Spleen (tissue), 11 donors: ENCODE results near the gene MYNN. TPM values are rescaled to one million over a fixed set of nuclear protein-coding genes. Genes with fewer than 3 reads are reported as not detected.

ENCODE experiments used
- DNase-seq: peaks from one replicate; pipeline ENCODE4 v3.0.0-alpha.2; 2020
- H3K27ac ChIP-seq, 8 donors: fragments of 200-600 bp; sonication (generic) in 7 of 8; 1 replicate in 4 of 8; 2 replicates in 4 of 8; pipeline versions ENCODE4 v1.5.0 to v1.8.0; 2016 to 2021; ENCODE audit warnings: inconsistent platforms in 4 of 8, mild to moderate bottlenecking in 4 of 8, moderate library complexity in 1 of 8
- H3K27me3 ChIP-seq, 7 donors: fragments of 200-600 bp; sonication (generic) in 6 of 7; replicated peaks in 1 of 7; 1 replicate in 4 of 7; 2 replicates in 3 of 7; pipeline versions ENCODE4 v1.5.0 to v1.8.0; 2016 to 2021; ENCODE audit warnings: inconsistent platforms in 3 of 7, mild to moderate bottlenecking in 1 of 7
- H3K36me3 ChIP-seq, 6 donors: fragments of 200-600 bp; sonication (generic) in 5 of 6; 1 replicate in 4 of 6; 2 replicates in 2 of 6; pipeline versions ENCODE4 v1.5.0 to v1.8.0; 2016 to 2021; ENCODE audit warnings: inconsistent platforms in 2 of 6
- H3K4me1 ChIP-seq, 6 donors: fragments of 200-600 bp; sonication (generic) in 5 of 6; 1 replicate in 3 of 6; 2 replicates in 3 of 6; pipeline versions ENCODE4 v1.5.0 to v1.8.0; 2016 to 2021; ENCODE audit warnings: inconsistent platforms in 3 of 6
- H3K4me3 ChIP-seq, 8 donors: fragments of 200-600 bp; sonication (generic) in 7 of 8; 1 replicate in 4 of 8; 2 replicates in 4 of 8; pipeline versions ENCODE4 v1.5.0 to v1.8.0; 2016 to 2021; ENCODE audit warnings: inconsistent platforms in 4 of 8, mild to moderate bottlenecking in 4 of 8, moderate library complexity in 2 of 8
- H3K9me3 ChIP-seq, 8 donors: fragments of 200-600 bp; sonication (generic) in 7 of 8; 1 replicate in 4 of 8; 2 replicates in 4 of 8; pipeline versions ENCODE4 v1.5.0 to v1.8.0; 2016 to 2021; ENCODE audit warnings: inconsistent platforms in 4 of 8
- CTCF ChIP-seq, 11 experiments: fragments of 200-600 bp in 7 of 11; fragments of 450-650 bp in 4 of 11; sonication (generic) in 4 of 11; IDR thresholded peaks in 8 of 11; conservative IDR thresholded peaks in 3 of 11; 1 replicate in 7 of 11; 2 replicates in 4 of 11; pipeline versions ENCODE4 v1.4.0 to v1.8.0; 2016 to 2021; ENCODE audit warnings: antibody characterized with exemption in 11 of 11, inconsistent platforms in 4 of 11, mild to moderate bottlenecking in 1 of 11
- POLR2A ChIP-seq, 3 donors: fragments of 450-650 bp; IDR thresholded peaks; one replicate each; pipeline ENCODE4 v1.5.1; 2017; ENCODE audit warnings: antibody characterized with exemption in 3 of 3, mild to moderate bottlenecking in 1 of 3
- POLR2AphosphoS5 ChIP-seq, 3 donors: sonication (generic); formaldehyde crosslinking; IDR thresholded peaks; one replicate each; pipeline ENCODE4 v1.5.1; 2017; ENCODE audit warnings: antibody characterized with exemption in 3 of 3
- WGBS, 5 donors: extraction: QIAGEN DNeasy Blood & Tissue Kit in 3 of 5; methylation state at CpG; one replicate each; pipeline versions ENCODE4 v1.1.5 to v1.1.7; 2013 to 2018; 5-methylcytosine and 5-hydroxymethylcytosine counted together
- intact Hi-C: fragments of 100-400 bp; cut with DNase I; formaldehyde crosslinking; loops from one replicate; pipeline ENCODE4 v1.15.0; 2023; ENCODE audit warnings: low total_unique reads
- polyA plus RNA-seq, 3 donors: library from polyadenylated mRNA; stranded (reverse); fragments of 200-250 nt; gene quantifications; one replicate each; pipeline ENCODE4 v1.2.1, GENCODE V29; 2013
- total RNA-seq, 7 donors: library from RNA; depleted of rRNA in 3 of 7; stranded (reverse); fragments of >200 nt in 3 of 7; fragmentation: NEBNext Ultra II Directional in 4 of 7; extraction: Animal tissue kit (Norgen Biotek cat#: 25700) in 4 of 7; gene quantifications; one replicate each; pipeline versions ENCODE4 v1.1.0 to v1.2.1, GENCODE V29; 2016 to 2021
- donor health status: healthy with polysubstance abuse.
- donor health status: DM: no; HTN: no; CAD: no; lungs with moderate emphysema.
- donor health status: DM: no; HTN: no; CAD: no.
- donor health status: Bipolar disorder and iron deficiency.
- donor health status: healthy.
- donor health status: DM: no; HTN: no; CAD: no.
- donor health status: DM: yes; HTN: yes; CAD: no.

MYNN gene
- total and polyA plus RNA-seq, 10 donors: 8.3 to 21.8 (median 16.0) TPM

- intact Hi-C loops: no loop called here
- TF ChIP-seq POLR2AphosphoS5 (IDR thresholded peaks at IDR 0.05): peak in 2 of 3 donors; percentile 58 to 67
- no peak for TF ChIP-seq CTCF (IDR thresholded peaks at IDR 0.05 in 8 of 11, conservative IDR thresholded peaks at IDR 0.05 in 3 of 11)
- peak; percentile 95 for DNase-seq
- Histone ChIP-seq H3K27me3 (no peaks in the 10 kb centered on the region), H3K4me1 (peaks cover 6 to 38% (median 27%) of the 10 kb centered on the region in 6 donors), H3K36me3 (no peaks in the 10 kb centered on the region), H3K9me3 (peaks cover 0 to 16% (median 11%) of the 10 kb centered on the region in 8 donors), H3K27ac (peak within 1 kb of the TSS; percentile 0 to 84 (median 77)), H3K4me3 (peak within 1 kb of the TSS; percentile 49 to 86 (median 64))
- 2 to 24% (median 8%) methylated on average over 15 to 56 of the region's 56 CpGs for WGBS, 5 donors
Observed at GRCh38 chr3:169812332-169813235, 39.4 kb downstream of the MYNN start, which contains the start of the genes LRRC34 and LRRIQ4. Gene LRRC34, minus strand, starts transcription at chr3:169812904. Its CDS starts 356 bp downstream, at chr3:169812548. Gene LRRIQ4, plus strand, starts transcription at chr3:169812870. Its CDS starts 9,052 bp downstream, at chr3:169821922.

GRCh38 chr3:169813278-169813677 is 40.1 kb downstream of the MYNN start:
- H3K4me1 ChIP-seq: peaks cover 6 to 38% (median 27%) of the 10 kb centered on the region in 6 donors
- 8 to 34% (median 29%) methylated on average over 8 of the region's 8 CpGs for WGBS, 5 donors
- H3K27ac ChIP-seq: peak overlapping the region in 7 of 8 donors; percentile 68 to 84 (median 77)
- intact Hi-C loops: no loop called here
- peak overlapping the region; percentile 38 to 86 (median 64) for H3K4me3 ChIP-seq
- no peak for DNase-seq
- no peaks in the 10 kb centered on the region for H3K27me3 ChIP-seq
- no peaks in the 10 kb centered on the region for H3K36me3 ChIP-seq
- TF ChIP-seq POLR2A (IDR thresholded peaks at IDR 0.05) (no peak), POLR2AphosphoS5 (IDR thresholded peaks at IDR 0.05) (no peak), CTCF (IDR thresholded peaks at IDR 0.05 in 8 of 11, conservative IDR thresholded peaks at IDR 0.05 in 3 of 11) (no peak)
- H3K9me3 ChIP-seq: peaks cover 0 to 16% (median 11%) of the 10 kb centered on the region in 8 donors

- intact Hi-C loops: no loop called here
- no peaks in the 10 kb centered on the region for H3K36me3 ChIP-seq
- WGBS, 5 donors: 44 to 59% (median 49%) methylated on average over 27 of the region's 27 CpGs
- TF ChIP-seq CTCF (IDR thresholded peaks at IDR 0.05 in 8 of 11, conservative IDR thresholded peaks at IDR 0.05 in 3 of 11): peak; percentile 50 to 83 (median 66)
- peak in 2 of 3 donors; percentile 74 to 76 for TF ChIP-seq POLR2AphosphoS5 (IDR thresholded peaks at IDR 0.05)
- no peak for TF ChIP-seq POLR2A (IDR thresholded peaks at IDR 0.05)
- H3K9me3 ChIP-seq: peaks cover 0 to 16% (median 11%) of the 10 kb centered on the region in 8 donors
- peak overlapping the region; percentile 38 to 86 (median 64) for H3K4me3 ChIP-seq
- DNase-seq: peak; percentile 93
- peaks cover 6 to 38% (median 26%) of the 10 kb centered on the region in 6 donors for H3K4me1 ChIP-seq
- peak overlapping the region in 7 of 8 donors; percentile 47 to 84 (median 76) for H3K27ac ChIP-seq
- H3K27me3 ChIP-seq: no peaks in the 10 kb centered on the region
Observed at GRCh38 chr3:169813757-169814517, 40.7 kb downstream of the MYNN start.
